ENCODE results near the gene KIF13A.
A peak's percentile ranks its signal among the peaks of the same experiment; 100 is the strongest.

The KIF13A gene

GRCh38 chr6:17885889-17886576, 101.4 kb downstream of the KIF13A start:
- Histone ChIP-seq H3K9me3 (no peaks in the 10 kb centered on the region), H3K4me3 (no peak overlapping the region), H3K27me3 (ENCODE audit: low read depth) (no peaks in the 10 kb centered on the region), H3K36me3 (replicated peaks) (no peaks in the 10 kb centered on the region), H3K4me1 (no peaks in the 10 kb centered on the region)
- in situ Hi-C loops (cut with MboI; ENCODE audit: low sequenced_read_pairs), result no loop called here
- no peak for DNase-seq (ENCODE audit: low spot score in 2 of 2)

GRCh38 chr6:17884498-17885478, 102.6 kb downstream of the KIF13A start:
- Histone ChIP-seq H3K36me3 (replicated peaks) (no peaks in the 10 kb centered on the region), H3K27me3 (ENCODE audit: low read depth) (no peaks in the 10 kb centered on the region), H3K4me1 (no peaks in the 10 kb centered on the region), H3K9me3 (no peaks in the 10 kb centered on the region), H3K4me3 (no peak overlapping the region)
- in situ Hi-C loops (cut with MboI; ENCODE audit: low sequenced_read_pairs), result no loop called here
- DNase-seq (ENCODE audit: low spot score in 2 of 2), result no peak

GRCh38 chr6:17883665-17884497, 103.6 kb downstream of the KIF13A start:
- H3K9me3 ChIP-seq, result no peaks in the 10 kb centered on the region
- no peak overlapping the region for H3K4me3 ChIP-seq
- in situ Hi-C loops (cut with MboI; ENCODE audit: low sequenced_read_pairs), result no loop called here
- H3K27me3 ChIP-seq (ENCODE audit: low read depth), result no peaks in the 10 kb centered on the region
- H3K36me3 ChIP-seq (replicated peaks), result no peaks in the 10 kb centered on the region
- no peak for DNase-seq (ENCODE audit: low spot score in 2 of 2)
- no peaks in the 10 kb centered on the region for H3K4me1 ChIP-seq

GRCh38 chr6:17881085-17881858, 106.2 kb downstream of the KIF13A start:
- Histone ChIP-seq H3K4me1 (no peaks in the 10 kb centered on the region), H3K27me3 (ENCODE audit: low read depth) (no peaks in the 10 kb centered on the region), H3K9me3 (no peaks in the 10 kb centered on the region), H3K4me3 (no peak overlapping the region), H3K36me3 (replicated peaks) (no peaks in the 10 kb centered on the region)
- DNase-seq (ENCODE audit: low spot score in 2 of 2), result no peak
- in situ Hi-C loops (cut with MboI; ENCODE audit: low sequenced_read_pairs), result no loop called here

- no peaks in the 10 kb centered on the region for H3K9me3 ChIP-seq
- H3K36me3 ChIP-seq (replicated peaks), result no peaks in the 10 kb centered on the region
- in situ Hi-C loops (cut with MboI; ENCODE audit: low sequenced_read_pairs), result no loop called here
- no peaks in the 10 kb centered on the region for H3K4me1 ChIP-seq
- no peak for DNase-seq (ENCODE audit: low spot score in 2 of 2)
- H3K27me3 ChIP-seq (ENCODE audit: low read depth), result no peaks in the 10 kb centered on the region
- no peak overlapping the region for H3K4me3 ChIP-seq
These were observed 108.3 kb downstream of the KIF13A start for GRCh38 chr6:17879184-17879583.

GRCh38 chr6:17878734-17879133, 108.7 kb downstream of the KIF13A start:
- H3K4me1 ChIP-seq, result no peaks in the 10 kb centered on the region
- DNase-seq (ENCODE audit: low spot score in 2 of 2), result no peak
- in situ Hi-C loops (cut with MboI; ENCODE audit: low sequenced_read_pairs), result no loop called here
- no peaks in the 10 kb centered on the region for H3K36me3 ChIP-seq (replicated peaks)
- no peak overlapping the region for H3K4me3 ChIP-seq
- no peaks in the 10 kb centered on the region for H3K9me3 ChIP-seq
- H3K27me3 ChIP-seq (ENCODE audit: low read depth), result no peaks in the 10 kb centered on the region

GRCh38 chr6:17877895-17878440, 109.5 kb downstream of the KIF13A start:
- H3K27me3 ChIP-seq (ENCODE audit: low read depth), result no peaks in the 10 kb centered on the region
- H3K36me3 ChIP-seq (replicated peaks), result 0 out of 2 replicates have a peak, but pooled peaks cover 4% of the 10 kb centered on the region
- in situ Hi-C loops (cut with MboI; ENCODE audit: low sequenced_read_pairs), result no loop called here
- H3K4me1 ChIP-seq, result no peaks in the 10 kb centered on the region
- H3K4me3 ChIP-seq, result no peak overlapping the region
- no peaks in the 10 kb centered on the region for H3K9me3 ChIP-seq
- DNase-seq (ENCODE audit: low spot score in 2 of 2), result no peak

- DNase-seq (ENCODE audit: low spot score in 2 of 2), result peak in 1 of 2 experiments; percentile 24
- Histone ChIP-seq H3K27me3 (ENCODE audit: low read depth) (no peaks in the 10 kb centered on the region), H3K9me3 (no peaks in the 10 kb centered on the region), H3K36me3 (replicated peaks) (0 out of 2 replicates have a peak, but pooled peaks cover 4% of the 10 kb centered on the region), H3K4me3 (no peak overlapping the region), H3K4me1 (no peaks in the 10 kb centered on the region)
- in situ Hi-C loops (cut with MboI; ENCODE audit: low sequenced_read_pairs), result no loop called here
These were observed 110.1 kb downstream of the KIF13A start for GRCh38 chr6:17877196-17877894.

- Histone ChIP-seq H3K36me3 (replicated peaks) (0 out of 2 replicates have a peak, but pooled peaks cover 4% of the 10 kb centered on the region), H3K4me1 (no peaks in the 10 kb centered on the region), H3K9me3 (no peaks in the 10 kb centered on the region), H3K4me3 (no peak overlapping the region), H3K27me3 (ENCODE audit: low read depth) (no peaks in the 10 kb centered on the region)
- in situ Hi-C loops (cut with MboI; ENCODE audit: low sequenced_read_pairs), result no loop called here
- DNase-seq (ENCODE audit: low spot score in 2 of 2), result no peak
These were observed 112.7 kb downstream of the KIF13A start for GRCh38 chr6:17874753-17875152.

- no peaks in the 10 kb centered on the region for H3K27me3 ChIP-seq (ENCODE audit: low read depth)
- in situ Hi-C loops (cut with MboI; ENCODE audit: low sequenced_read_pairs), result no loop called here
- H3K4me1 ChIP-seq, result peaks cover 8% of the 10 kb centered on the region
- DNase-seq (ENCODE audit: low spot score in 2 of 2), result no peak
- no peaks in the 10 kb centered on the region for H3K9me3 ChIP-seq
- no peak overlapping the region for H3K4me3 ChIP-seq
- 0 out of 2 replicates have a peak, but pooled peaks cover 4% of the 10 kb centered on the region for H3K36me3 ChIP-seq (replicated peaks)
These were observed 114.5 kb downstream of the KIF13A start for GRCh38 chr6:17872908-17873307.

GRCh38 chr6:17871836-17872235, 115.6 kb downstream of the KIF13A start:
- Histone ChIP-seq H3K4me3 (no peak overlapping the region), H3K36me3 (replicated peaks) (0 out of 2 replicates have a peak, but pooled peaks cover 4% of the 10 kb centered on the region), H3K4me1 (peaks cover 12% of the 10 kb centered on the region), H3K27me3 (ENCODE audit: low read depth) (no peaks in the 10 kb centered on the region), H3K9me3 (no peaks in the 10 kb centered on the region)
- DNase-seq (ENCODE audit: low spot score in 2 of 2), result no peak
- in situ Hi-C loops (cut with MboI; ENCODE audit: low sequenced_read_pairs), result no loop called here

GRCh38 chr6:17871189-17871519, 116.3 kb downstream of the KIF13A start:
- H3K4me3 ChIP-seq, result no peak overlapping the region
- H3K4me1 ChIP-seq, result peaks cover 12% of the 10 kb centered on the region
- in situ Hi-C loops (cut with MboI; ENCODE audit: low sequenced_read_pairs), result no loop called here
- H3K9me3 ChIP-seq, result no peaks in the 10 kb centered on the region
- DNase-seq (ENCODE audit: low spot score in 2 of 2), result no peak
- H3K27me3 ChIP-seq (ENCODE audit: low read depth), result no peaks in the 10 kb centered on the region
- 0 out of 2 replicates have a peak, but pooled peaks cover 4% of the 10 kb centered on the region for H3K36me3 ChIP-seq (replicated peaks)

Data from HAP-1 (cell line).